Kidney epithelial cell (primary cell): ENCODE data around the gene DPYSL4. TPM values are rescaled to one million over a fixed set of nuclear protein-coding genes. Genes with fewer than 3 reads are reported as not detected.
"Not testable (repeated sequence)": the region's sequence is repeated elsewhere in the genome, so short reads cannot be mapped to it uniquely, and the experiment has no call there.

ENCODE experiments used
- DNase-seq: peaks from one replicate; pipeline ENCODE4 v3.0.0-alpha.2; 2010; ENCODE audit warnings: low read depth
- H3K27me3 ChIP-seq: 2 replicates; pipeline ENCODE4 v1.6.0; 2011; ENCODE audit warnings: low read length; ENCODE audit not compliant: control insufficient read depth, insufficient read depth
- H3K36me3 ChIP-seq: 2 replicates; pipeline ENCODE4 v1.5.1; 2011; ENCODE audit warnings: low read length; ENCODE audit not compliant: control insufficient read depth, insufficient read depth
- H3K4me3 ChIP-seq: 2 replicates; pipeline ENCODE4 v1.5.1; 2011; ENCODE audit warnings: low read depth, mild to moderate bottlenecking, control low read depth, low read length
- CTCF ChIP-seq: IDR thresholded peaks from 2 replicates; pipeline ENCODE4 v1.5.1; 2011; ENCODE audit warnings: mild to moderate bottlenecking, moderate library complexity, low read length, control low read depth, inconsistent platforms; ENCODE audit not compliant: insufficient read depth, poor library complexity, severe bottlenecking
- total RNA-seq: library from RNA; depleted of rRNA; stranded (reverse); fragments of >200 nt; gene quantifications from 2 replicates; pipeline ENCODE4 v1.2.3, GENCODE V29; 2015

Gene DPYSL4
- total RNA-seq, 1 donor from 2014 or later: 15.3 TPM

GRCh38 chr10:132155723-132156381, 30.9 kb upstream of the DPYSL4 start:
- TF ChIP-seq CTCF: no peak
- no peak for DNase-seq
- Histone ChIP-seq H3K36me3 (no peaks in the 10 kb centered on the region), H3K27me3 (no peaks in the 10 kb centered on the region), H3K4me3 (no peak overlapping the region)

GRCh38 chr10:132156382-132156781, 30.4 kb upstream of the DPYSL4 start:
- Histone ChIP-seq H3K27me3 (no peaks in the 10 kb centered on the region), H3K36me3 (no peaks in the 10 kb centered on the region), H3K4me3 (no peak overlapping the region)
- no peak for TF ChIP-seq CTCF
- no peak for DNase-seq

- no peak overlapping the region for H3K4me3 ChIP-seq
- TF ChIP-seq CTCF: no peak
- no peaks in the 10 kb centered on the region for H3K36me3 ChIP-seq
- H3K27me3 ChIP-seq: no peaks in the 10 kb centered on the region
- no peak for DNase-seq
Observed at GRCh38 chr10:132157101-132157500, 29.6 kb upstream of the DPYSL4 start.

DNA sequence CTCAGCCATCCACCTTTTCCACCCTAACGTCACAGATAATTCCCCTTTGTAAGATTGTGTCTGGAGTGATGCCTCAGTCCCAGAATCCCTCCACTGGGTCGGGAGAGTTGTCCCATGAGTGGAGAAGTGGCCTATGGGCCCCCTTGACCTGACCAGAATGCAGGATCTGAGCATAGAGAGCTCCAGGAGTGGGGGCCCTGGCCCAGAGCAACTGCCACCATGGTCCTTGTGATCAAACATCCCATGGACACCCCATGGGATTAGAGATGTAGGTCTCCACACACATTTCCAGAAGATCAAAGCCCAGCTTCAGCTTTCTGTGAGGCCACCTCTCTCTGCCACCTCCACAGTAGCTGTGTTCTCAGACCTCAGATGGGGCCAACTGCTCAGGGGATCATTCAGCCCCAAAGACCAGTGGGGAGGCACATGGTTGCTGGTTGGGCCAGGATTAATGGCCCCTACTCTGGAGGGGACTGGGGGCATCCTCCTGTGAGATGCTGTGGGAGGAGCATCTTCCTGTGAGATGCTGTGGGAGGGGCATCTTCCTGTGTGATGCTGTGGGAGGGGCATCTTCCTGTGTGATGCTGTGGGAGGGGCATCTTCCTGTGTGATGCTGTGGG, 28.5 kb upstream of the DPYSL4 start:
- H3K36me3 ChIP-seq: no peaks in the 10 kb centered on the region
- no peak for DNase-seq
- no peak for TF ChIP-seq CTCF
- peaks cover 7% of the 10 kb centered on the region for H3K27me3 ChIP-seq
- no peak overlapping the region for H3K4me3 ChIP-seq

- Histone ChIP-seq H3K27me3 (peaks cover 12% of the 10 kb centered on the region), H3K4me3 (no peak overlapping the region), H3K36me3 (no peaks in the 10 kb centered on the region)
- TF ChIP-seq CTCF: no peak
- no peak for DNase-seq
Observed at GRCh38 chr10:132158823-132159222, 27.9 kb upstream of the DPYSL4 start.

- H3K4me3 ChIP-seq, H3K36me3 ChIP-seq, DNase-seq: not testable (repeated sequence)
- peaks cover 18% of the 10 kb centered on the region for H3K27me3 ChIP-seq
Observed at GRCh38 chr10:132159302-132160230, 27.2 kb upstream of the DPYSL4 start.

DNA sequence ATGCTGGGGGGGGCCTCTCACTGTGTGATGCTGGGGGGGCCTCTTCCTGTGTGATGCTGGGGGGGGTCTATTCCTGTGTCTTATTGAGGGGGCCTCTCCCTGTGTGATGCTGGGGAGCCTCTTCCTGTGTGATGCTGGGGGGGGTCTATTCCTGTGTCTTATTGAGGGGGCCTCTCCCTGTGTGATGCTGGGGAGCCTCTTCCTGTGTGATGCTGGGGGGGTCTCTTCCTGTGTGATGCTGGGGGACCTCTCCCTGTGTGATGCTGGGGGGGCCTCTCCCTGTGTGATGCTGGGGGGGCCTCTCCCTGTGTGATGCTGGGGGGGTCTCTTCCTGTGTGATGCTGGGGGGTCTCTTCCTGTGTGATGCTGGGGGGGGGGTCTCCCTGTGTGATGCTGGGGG, 26.5 kb upstream of the DPYSL4 start:
- peaks cover 24% of the 10 kb centered on the region for H3K27me3 ChIP-seq
- not testable (repeated sequence) for DNase-seq

GRCh38 chr10:132160834-132161622, 25.7 kb upstream of the DPYSL4 start:
- peaks cover 24% of the 10 kb centered on the region for H3K27me3 ChIP-seq
- H3K36me3 ChIP-seq, H3K4me3 ChIP-seq, DNase-seq: not testable (repeated sequence)

More for the DNA sequence above, 26.5 kb upstream of the DPYSL4 start:
- not testable (repeated sequence) for H3K36me3 ChIP-seq, H3K4me3 ChIP-seq
